ENCODE results near the gene OTOP2.
A peak's percentile ranks its signal among the peaks of the same experiment; 100 is the strongest.
"Not testable (repeated sequence)": the region's sequence is repeated elsewhere in the genome, so short reads cannot be mapped to it uniquely, and the experiment has no call there.

OTOP2 gene

GRCh38 chr17:74971069-74971841, 47.2 kb downstream of the OTOP2 start:
- DNase-seq (ENCODE audit: low read depth in 2 of 2) = no peak

- DNase-seq (ENCODE audit: low read depth in 2 of 2) = no peak
Observed at GRCh38 chr17:74971842-74972106, 47.7 kb downstream of the OTOP2 start.

DNA sequence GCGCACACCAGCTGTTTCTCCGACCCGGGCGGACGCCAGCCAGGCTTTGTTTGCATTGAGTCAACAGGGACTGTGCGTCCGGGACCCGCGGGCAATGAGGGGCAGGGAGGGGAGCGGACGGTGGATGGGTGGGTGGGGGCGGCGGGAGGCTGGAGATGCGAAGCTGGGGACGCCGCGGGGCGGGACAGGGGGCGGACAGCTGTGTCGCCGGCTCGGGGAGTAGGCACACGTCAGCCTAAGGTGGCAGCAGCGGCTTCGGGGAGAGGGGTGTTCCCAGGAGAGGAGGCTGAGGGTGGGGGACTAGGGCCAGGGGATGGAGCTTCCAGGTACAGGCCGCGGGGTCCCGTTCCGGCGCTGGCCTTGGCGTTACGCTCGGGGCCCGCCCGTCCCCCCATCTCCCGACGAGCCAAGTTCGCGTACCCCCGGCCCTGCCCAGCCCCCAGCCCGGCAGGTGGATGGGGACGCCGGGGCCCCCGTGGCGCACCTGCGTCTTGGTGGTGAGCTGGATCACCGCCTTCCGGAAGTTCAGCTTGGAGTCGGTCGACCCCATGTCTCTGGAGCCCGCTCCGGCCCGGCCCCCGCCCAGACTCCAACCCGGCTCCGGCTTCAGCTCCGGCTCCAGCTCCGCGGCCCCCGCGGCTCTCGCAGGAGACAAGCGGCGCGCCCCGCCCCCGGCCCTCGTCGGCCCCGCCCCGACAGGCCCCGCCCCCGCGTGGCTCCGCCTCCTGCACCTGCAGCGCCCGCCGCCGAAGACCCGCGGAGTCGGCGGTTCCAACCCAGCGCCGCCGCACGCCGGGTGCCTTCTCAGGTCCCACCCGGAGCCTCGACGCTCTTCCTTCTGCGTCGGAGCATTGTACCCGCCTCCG, 48.3 kb downstream of the OTOP2 start, which contains the start of gene HID1:
TSS of gene HID1 (minus strand) at position 653 of the 866 bp plus-strand sequence. CDS start at position 550, 103 bp downstream.
- DNase-seq (ENCODE audit: low read depth in 2 of 2) = peak; percentile 66 to 77

GRCh38 chr17:74972973-74973328, 48.9 kb downstream of the OTOP2 start:
- DNase-seq (ENCODE audit: low read depth in 2 of 2) = no peak

- no peak for DNase-seq (ENCODE audit: low read depth in 2 of 2)
Observed at GRCh38 chr17:74975943-74976342, 51.9 kb downstream of the OTOP2 start.

DNA sequence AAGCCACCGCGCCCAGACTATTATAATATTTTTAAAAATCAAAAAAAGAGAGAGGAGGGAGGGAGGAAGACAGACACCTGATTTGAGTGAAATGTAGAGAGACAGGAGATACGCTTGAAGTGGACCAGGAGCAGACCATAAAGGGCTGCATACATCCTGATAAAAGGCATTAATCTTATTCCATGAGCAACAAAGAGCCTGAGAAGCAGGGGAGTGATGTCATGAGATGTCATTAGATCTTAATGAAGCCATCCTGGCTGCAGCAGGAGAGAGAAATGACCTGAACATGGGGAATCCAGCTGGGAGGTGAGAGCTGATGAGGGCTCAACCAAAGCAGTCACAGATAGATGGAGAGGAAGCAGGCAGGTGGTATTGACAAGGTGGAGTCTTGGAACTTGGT, 53.7 kb downstream of the OTOP2 start:
- no peak for DNase-seq (ENCODE audit: low read depth in 2 of 2)

- DNase-seq (ENCODE audit: low read depth in 2 of 2) = no peak
Observed at GRCh38 chr17:74978240-74978639, 54.2 kb downstream of the OTOP2 start.

DNA sequence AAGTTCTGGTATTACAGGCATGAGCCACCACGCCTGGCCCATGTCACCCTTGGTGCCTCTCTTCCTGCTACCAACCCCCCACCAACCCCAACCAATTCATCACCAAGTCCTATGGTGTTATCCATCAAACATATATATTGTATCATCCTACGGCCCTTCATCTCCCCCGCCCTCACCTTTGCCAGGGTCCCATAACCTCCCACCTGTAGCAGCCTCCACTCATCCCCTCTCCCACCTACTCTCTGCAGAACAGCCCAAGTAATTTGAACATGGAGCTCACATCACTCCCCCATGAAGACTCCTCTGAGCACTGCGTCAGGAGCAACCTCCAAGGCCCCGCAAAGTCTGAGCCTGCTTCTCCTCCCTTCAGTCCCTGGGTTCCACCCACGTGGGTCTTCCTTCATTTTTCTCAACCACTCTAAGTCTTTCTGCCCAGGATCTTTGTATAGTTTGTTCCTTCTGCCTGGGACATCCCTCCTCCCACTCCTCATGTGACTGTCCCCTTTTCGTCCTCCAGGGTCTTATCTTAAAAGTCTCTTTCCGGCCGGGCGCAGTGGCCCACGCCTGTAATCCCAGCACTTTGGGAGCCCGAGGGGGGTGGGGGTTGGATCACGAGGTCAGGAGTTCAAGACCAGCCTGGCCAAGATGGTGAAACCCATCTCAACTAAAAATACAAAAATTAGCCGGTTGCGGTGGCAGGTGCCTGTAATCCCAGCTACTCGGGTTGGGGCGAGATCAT, 55.5 kb downstream of the OTOP2 start:
- no peak for DNase-seq (ENCODE audit: low read depth in 2 of 2)

- DNase-seq (ENCODE audit: low read depth in 2 of 2) = no peak
Observed at GRCh38 chr17:74981318-74981978, 57.4 kb downstream of the OTOP2 start.

DNA sequence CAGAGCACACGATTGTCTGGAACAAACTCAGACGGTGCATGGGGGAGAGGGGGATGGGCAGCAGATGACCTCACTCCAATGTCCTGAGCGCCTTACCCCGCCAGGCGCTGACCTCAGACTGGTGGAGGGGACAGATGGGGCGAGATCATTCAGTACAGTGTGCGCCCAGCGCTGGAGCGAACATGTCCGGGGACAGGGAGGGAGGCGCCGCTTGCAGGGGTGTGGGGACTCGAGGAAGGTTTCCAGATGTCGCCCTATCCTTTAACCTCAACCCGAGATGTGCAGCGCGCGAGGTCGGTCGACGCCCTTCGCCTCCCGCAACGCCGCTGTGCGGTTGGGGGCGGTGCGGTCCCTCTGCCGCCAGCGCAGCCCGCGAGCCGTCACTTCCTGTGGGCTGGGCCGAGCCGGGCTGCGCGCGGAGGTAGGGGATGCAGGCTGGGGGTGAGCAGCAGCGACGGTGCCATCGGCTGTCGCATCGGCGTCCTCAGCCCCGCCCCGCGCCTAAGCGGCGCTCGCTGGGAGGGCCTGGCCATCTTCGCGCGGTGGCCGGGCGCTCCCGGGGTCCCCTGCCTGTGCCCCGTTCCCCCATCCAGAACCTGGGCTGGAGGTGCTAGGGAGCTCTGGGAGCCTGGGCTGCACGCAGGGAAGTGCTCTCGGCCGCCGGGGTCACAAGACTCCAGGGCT, 58.0 kb downstream of the OTOP2 start:
- DNase-seq (ENCODE audit: low read depth in 2 of 2) = peak; percentile 58 to 69

DNA sequence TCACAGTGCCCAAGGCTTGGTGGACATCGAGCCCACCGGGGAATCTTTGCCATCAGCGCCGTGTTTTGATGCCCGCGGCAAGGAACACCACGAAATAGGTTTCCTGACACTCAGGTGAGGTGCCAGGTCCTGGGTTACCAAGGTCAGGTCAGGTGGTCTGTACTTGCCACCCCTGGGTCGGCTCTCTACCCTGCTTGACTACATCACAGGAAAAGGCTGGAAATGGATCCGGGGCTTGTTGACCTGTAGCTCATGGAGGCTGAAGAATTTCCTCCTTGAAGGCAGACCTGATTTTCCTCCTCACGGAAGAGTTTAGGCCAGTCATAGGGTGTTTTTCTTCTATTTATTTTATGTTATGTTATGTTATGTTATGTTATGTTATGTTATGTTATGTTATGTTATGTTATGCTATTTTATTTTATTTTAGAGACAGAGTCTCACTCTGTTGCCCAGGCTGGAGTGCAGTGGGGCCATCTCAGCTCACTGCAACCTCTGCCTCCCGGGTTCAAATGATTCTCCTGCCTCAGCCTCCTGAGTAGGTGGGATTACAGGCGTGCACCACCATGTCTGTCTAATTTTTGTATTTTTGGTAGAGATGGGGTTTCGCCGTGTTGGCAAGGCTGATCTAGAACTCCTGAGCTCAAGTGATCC, 58.7 kb downstream of the OTOP2 start:
- not testable (repeated sequence) for DNase-seq (ENCODE audit: low read depth in 2 of 2)
